Measurements from ENCODE around the gene CSTF1. TPM values are rescaled to one million over a fixed set of nuclear protein-coding genes. Genes with fewer than 3 reads are reported as not detected.

The CSTF1 gene
- total and polyA plus RNA-seq, 2 of the 4 experiments (the other 2 are of a cell fraction), result 48.8 to 105 TPM

DNA sequence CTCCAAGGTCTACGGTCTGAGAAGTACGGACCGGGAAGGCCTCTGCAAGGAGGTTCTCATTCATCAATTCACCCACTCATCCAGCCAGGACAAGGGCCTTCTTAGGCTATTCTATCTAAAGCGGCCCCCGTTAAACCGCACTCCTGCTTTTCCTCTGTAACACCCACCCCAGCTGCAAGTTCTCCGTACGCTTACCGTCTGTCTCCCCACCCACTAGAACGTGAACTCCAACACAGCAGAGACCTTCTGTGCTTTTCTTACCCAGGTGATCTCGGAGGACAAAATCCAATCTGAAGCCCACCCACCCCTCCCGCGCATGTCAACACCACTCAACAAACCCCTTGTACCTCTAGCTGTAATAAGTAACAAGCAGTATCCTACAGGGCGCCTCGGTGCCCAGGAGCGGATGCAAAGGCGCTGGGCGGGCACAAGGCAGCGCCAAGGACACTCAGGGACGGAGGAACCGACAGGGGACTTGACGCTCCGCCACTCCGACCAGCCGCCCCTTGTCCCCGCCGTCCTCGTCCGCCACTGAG is 781 bp upstream of the CSTF1 start:
- in situ Hi-C loops (cut with MboI; ENCODE audit: low sequenced_read_pairs), result loop anchor here (25.0 kb wide), 1 partner anchor 971 kb away; the partner anchor contains the start of gene RAE1
- Histone ChIP-seq H3K23ac (ENCODE audit: low read depth, low read length) (peak overlapping the region; percentile 88; the same call in 1 of the 2 replicates), H3K4ac (ENCODE audit: low read depth, low read length) (peak overlapping the region; percentile 59), H2BK20ac (ENCODE audit: low read depth, low read length) (no peak overlapping the region), H3K14ac (replicated peaks; ENCODE audit: low read depth, low read length) (peak overlapping the region; percentile 70), H3K27ac (ENCODE audit: insufficient read depth, low read length) (peak overlapping the region; percentile 51), H3K18ac (ENCODE audit: low read depth, low read length) (no peak overlapping the region), H4K91ac (ENCODE audit: insufficient read depth, low read depth, low read length) (peak overlapping the region; percentile 68), H4K5ac (ENCODE audit: low read depth, low read length) (no peak overlapping the region), H2BK15ac (ENCODE audit: low read depth, low read length) (no peak overlapping the region), H2AK5ac (ENCODE audit: low read depth, low read length) (0 out of 2 replicates have a peak overlapping the region, but pooled peaks have one; percentile 13), H3K79me1 (ENCODE audit: low read depth in 1 of 2, low read length in 2 of 2) (peaks cover 44 to 59% of the 10 kb centered on the region in 2 experiments), H3K4me2 (ENCODE audit: low read depth, low read length) (peak overlapping the region; percentile 90), H2BK120ac (ENCODE audit: low read depth, low read length) (peak overlapping the region; percentile 44), H3K36me3 (ENCODE audit: control insufficient read depth, insufficient read depth, low read length) (peaks cover 10% of the 10 kb centered on the region), H3K27me3 (ENCODE audit: control insufficient read depth, insufficient read depth, low read length) (no peaks in the 10 kb centered on the region), H2AFZ (replicated peaks; ENCODE audit: low read length, poor library complexity) (peak overlapping the region; percentile 96), H3K56ac (ENCODE audit: extremely low read depth, insufficient read depth, low read length) (peak overlapping the region; percentile 75), H3K4me3 (ENCODE audit: insufficient read depth, low read depth, low read length) (peak overlapping the region; percentile 67), H3K9me1 (ENCODE audit: insufficient read depth, low read length) (peaks cover 15% of the 10 kb centered on the region), H3K9ac (ENCODE audit: low read depth, low read length) (peak overlapping the region; percentile 90), H2BK5ac (ENCODE audit: low read depth, low read length, poor library complexity, severe bottlenecking) (peak overlapping the region; percentile 71), H4K8ac (ENCODE audit: low read depth in 2 of 2, low read length in 2 of 2) (peak overlapping the region; percentile 34 to 41; a peak in 3 of 4 replicates), H4K20me1 (ENCODE audit: insufficient read depth, low read length) (no peaks in the 10 kb centered on the region), H3K4me1 (ENCODE audit: control insufficient read depth, insufficient read depth, low read length) (peaks cover 2% of the 10 kb centered on the region; the same call in 1 of the 2 replicates), H3K9me3 (ENCODE audit: control insufficient read depth, insufficient read depth, low read length) (no peaks in the 10 kb centered on the region), H2AK9ac (replicated peaks; ENCODE audit: low read depth, low read length, poor library complexity) (peak overlapping the region; percentile 83)
- intact Hi-C loops (cut with micrococcal nuclease), result loop anchor here (2.0 kb wide), 1 partner anchor 77 kb away; the partner anchor contains the start of gene RTF2
- ChIA-PET CTCF (interaction anchor here (1.2 kb wide), 1 partner anchor 48 kb away, joined by 3 read pairs; no protein-coding TSS in a partner anchor), POLR2A (ENCODE audit: unreplicated experiment) (interaction anchor here (0.9 kb wide), 2 partner anchors 30 to 35 kb away, joined by 3 read pairs; no protein-coding TSS in a partner anchor)
- peak; percentile 36 for ATAC-seq (ENCODE audit: low read depth)
- no peak for DNase-seq
- dilution Hi-C loops (cut with HindIII; ENCODE audit: low sequenced_read_pairs, unreplicated experiment), result no loop called here
- WGBS, 2 experiments (ENCODE audit: extremely low coverage in 2 of 2, insufficient read length in 1 of 2), result 2% methylated on average over 13 of the region's 29 CpGs; no CpG with 5 or more reads in 1 of the 2 experiments
- BruUV-seq (replicated peaks), result no TSS peak
- no peak for TF ChIP-seq POLR2A (IDR thresholded peaks at IDR 0.05; ENCODE audit: low read depth, low read length)
- peak; percentile 42; the same call in 1 of the 2 replicates for TF ChIP-seq CHD1 (IDR thresholded peaks at IDR 0.05; ENCODE audit: low read depth, low read length)
- TF ChIP-seq RFX5 (IDR thresholded peaks at IDR 0.05; ENCODE audit: low read depth, low read length), result no peak
